ENCODE data around the gene FIBCD1. TPM values are rescaled to one million over a fixed set of nuclear protein-coding genes. Genes with fewer than 3 reads are reported as not detected.
A peak's percentile ranks its signal among the peaks of the same experiment; 100 is the strongest.

Gene FIBCD1
- total RNA-seq, 1 donor, result 0.27 TPM

DNA sequence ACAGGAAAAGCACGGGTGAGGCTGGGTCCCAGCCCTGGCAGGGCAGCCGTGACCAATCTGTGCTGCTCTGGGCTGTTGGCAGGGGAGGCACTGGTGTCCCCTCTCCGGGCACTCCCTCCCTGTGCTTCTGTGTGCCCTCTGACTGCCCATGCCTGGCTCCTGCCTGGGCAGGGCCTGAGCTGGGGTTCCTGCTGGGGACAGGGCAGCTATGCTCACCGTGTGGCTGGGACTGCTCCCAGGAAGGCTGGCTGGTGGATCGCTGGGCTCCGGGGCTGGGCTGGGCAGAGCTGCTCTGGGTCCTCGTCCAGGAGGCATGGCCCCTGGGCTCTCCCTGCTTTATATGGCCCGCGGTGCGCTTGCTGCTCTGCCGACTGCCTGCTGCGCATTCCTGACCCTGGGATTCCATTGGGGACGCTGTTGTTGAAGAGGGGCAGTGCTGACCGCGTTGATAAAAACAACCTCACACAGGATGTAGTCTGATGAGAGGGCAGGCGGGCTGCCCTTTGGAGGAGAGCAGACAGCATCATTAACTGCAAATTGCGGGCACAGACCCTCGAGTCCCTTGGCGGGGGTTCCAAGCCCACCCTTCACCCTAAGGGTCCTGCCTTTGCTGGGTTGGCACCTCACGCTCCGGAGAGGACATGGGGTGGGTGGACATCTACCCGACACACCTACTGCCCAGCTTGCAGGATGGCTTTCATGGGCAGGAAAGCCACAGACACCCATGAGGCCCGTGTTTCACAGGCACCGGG, 43.4 kb downstream of the FIBCD1 start:
- DNase-seq (ENCODE audit: low read depth), result no peak
- TF ChIP-seq, protein P1, sequence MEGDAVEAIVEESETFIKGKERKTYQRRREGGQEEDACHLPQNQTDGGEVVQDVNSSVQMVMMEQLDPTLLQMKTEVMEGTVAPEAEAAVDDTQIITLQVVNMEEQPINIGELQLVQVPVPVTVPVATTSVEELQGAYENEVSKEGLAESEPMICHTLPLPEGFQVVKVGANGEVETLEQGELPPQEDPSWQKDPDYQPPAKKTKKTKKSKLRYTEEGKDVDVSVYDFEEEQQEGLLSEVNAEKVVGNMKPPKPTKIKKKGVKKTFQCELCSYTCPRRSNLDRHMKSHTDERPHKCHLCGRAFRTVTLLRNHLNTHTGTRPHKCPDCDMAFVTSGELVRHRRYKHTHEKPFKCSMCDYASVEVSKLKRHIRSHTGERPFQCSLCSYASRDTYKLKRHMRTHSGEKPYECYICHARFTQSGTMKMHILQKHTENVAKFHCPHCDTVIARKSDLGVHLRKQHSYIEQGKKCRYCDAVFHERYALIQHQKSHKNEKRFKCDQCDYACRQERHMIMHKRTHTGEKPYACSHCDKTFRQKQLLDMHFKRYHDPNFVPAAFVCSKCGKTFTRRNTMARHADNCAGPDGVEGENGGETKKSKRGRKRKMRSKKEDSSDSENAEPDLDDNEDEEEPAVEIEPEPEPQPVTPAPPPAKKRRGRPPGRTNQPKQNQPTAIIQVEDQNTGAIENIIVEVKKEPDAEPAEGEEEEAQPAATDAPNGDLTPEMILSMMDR (IDR thresholded peaks at IDR 0.05; ENCODE audit: insufficient read depth, low read length), result no peak
- H3K4me3 ChIP-seq (ENCODE audit: low read depth, low read length), result no peak overlapping the region

DNA sequence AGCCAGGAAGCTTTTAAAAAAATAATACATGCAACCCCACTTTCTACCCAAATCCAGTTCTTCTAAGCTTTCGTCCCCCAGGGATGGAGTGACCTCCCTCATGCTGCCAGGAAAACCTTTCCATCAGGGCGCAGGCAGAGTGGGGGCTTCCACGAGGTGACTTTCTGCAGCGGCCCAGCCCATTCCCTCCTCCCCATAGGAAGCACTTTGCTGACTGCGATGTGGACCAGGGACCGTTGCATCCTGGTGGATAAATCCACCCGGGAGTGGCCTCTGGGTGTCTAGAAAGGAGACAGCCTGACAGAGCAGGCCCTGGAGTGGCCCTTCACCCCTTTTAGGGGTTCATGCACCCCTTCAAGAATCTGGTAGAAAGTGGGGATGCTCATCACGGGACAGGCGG, 44.0 kb downstream of the FIBCD1 start:
- no peak overlapping the region for H3K4me3 ChIP-seq (ENCODE audit: low read depth, low read length)
- DNase-seq (ENCODE audit: low read depth), result no peak
- TF ChIP-seq, protein P1 (IDR thresholded peaks at IDR 0.05; ENCODE audit: insufficient read depth, low read length), result no peak

DNA sequence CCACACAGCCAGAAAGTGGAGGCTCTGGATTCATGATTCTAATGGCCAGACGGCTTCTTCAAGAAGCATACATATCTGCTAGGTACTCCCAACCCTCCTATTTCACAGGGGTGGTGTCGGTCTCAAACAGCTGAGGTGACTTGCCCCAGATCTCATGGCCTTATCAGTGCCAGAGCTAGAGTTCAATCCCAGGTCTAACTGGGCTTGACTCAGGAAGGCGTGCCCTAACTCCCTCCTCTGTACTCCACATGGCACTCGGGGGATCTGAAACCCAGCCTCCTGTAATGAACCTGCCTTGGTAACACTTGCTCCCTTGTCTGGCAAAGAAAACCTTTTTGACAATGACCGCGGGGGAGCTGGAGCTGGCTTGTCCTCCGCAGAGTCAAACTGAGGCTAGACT, 44.5 kb downstream of the FIBCD1 start:
- peak; percentile 40 for DNase-seq (ENCODE audit: low read depth)
- no peak overlapping the region for H3K4me3 ChIP-seq (ENCODE audit: low read depth, low read length)
- TF ChIP-seq, protein P1 (IDR thresholded peaks at IDR 0.05; ENCODE audit: insufficient read depth, low read length), result no peak

DNA sequence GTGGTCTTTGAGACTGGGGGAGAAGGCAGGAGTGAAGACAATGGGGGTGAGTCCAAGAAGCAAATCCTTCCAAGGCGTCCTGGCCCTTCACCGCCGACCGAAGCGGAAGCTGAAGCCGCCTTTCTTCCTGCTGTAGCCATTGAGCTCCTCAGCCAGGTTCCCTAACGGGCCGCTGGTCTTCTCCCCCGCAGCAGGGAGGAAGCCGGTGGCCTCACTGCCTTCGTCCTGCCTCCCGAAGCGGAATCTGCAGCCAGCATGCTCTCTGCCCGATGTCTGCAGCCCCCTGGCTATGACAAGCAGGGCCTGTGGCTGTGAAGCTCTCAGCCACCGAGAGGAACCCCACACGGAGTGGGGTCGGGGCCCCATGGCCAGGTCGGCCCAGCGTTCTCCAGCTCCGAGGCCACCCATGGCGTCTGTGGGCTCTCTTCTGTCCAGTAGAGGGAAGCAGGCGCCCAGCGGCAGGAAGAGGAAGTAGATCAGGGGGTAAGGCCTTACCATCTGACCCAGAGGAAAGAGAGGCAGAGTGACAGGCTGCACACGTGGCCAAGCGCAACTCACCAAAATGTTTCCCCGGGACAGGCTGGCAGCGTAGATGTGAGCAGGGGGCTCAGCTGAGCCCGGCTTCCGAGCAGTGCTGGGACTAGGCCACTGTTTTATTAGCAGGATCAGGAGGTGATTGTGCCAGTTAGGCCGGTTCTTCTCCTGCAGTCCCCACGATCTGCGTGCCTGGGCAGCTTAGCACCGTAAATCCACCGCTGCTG, 45.5 kb downstream of the FIBCD1 start:
- H3K4me3 ChIP-seq (ENCODE audit: low read depth, low read length), result no peak overlapping the region
- TF ChIP-seq, protein P1 (IDR thresholded peaks at IDR 0.05; ENCODE audit: insufficient read depth, low read length), result no peak
- DNase-seq (ENCODE audit: low read depth), result no peak

DNA sequence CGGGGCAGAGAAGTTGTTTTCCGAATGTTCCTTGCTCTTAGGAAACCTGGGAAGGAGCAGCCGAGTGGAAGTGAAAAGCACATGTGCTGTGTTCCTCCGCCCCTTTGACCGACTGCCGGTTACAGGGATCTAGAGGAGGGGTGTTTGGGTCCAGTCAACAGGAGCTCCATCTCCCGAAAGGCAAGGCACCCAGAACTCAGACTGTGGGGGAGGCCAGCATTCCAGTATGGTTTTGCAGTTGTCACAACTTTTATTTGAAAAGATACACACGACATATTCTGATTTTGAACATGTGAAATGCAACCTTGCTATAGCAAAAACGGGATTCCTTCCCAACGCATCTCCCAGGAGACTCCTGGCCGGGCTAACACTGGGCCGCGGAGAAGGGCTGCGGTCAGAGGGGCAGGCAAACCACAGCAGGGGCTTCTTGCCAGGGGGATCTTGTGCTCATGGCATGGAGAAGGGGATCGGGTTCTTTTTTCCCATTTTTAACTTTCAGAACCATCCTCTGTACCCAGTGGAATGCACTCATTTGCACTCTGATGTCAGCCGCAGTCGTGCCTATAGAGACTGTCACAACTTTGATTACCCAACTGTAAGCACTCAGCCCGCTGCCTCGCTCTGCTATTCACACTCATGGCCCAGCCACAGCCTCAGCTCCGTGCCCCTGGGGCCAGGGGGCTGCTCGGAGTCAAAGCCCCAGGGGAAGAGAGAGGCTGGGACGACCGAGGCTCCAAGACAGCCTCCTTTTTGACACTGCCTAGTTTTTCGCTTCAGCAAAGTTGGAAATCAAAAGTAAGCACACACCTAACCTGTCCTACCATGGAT, 46.4 kb downstream of the FIBCD1 start:
- no peak overlapping the region for H3K4me3 ChIP-seq (ENCODE audit: low read depth, low read length)
- TF ChIP-seq, protein P1 (IDR thresholded peaks at IDR 0.05; ENCODE audit: insufficient read depth, low read length), result no peak

DNA sequence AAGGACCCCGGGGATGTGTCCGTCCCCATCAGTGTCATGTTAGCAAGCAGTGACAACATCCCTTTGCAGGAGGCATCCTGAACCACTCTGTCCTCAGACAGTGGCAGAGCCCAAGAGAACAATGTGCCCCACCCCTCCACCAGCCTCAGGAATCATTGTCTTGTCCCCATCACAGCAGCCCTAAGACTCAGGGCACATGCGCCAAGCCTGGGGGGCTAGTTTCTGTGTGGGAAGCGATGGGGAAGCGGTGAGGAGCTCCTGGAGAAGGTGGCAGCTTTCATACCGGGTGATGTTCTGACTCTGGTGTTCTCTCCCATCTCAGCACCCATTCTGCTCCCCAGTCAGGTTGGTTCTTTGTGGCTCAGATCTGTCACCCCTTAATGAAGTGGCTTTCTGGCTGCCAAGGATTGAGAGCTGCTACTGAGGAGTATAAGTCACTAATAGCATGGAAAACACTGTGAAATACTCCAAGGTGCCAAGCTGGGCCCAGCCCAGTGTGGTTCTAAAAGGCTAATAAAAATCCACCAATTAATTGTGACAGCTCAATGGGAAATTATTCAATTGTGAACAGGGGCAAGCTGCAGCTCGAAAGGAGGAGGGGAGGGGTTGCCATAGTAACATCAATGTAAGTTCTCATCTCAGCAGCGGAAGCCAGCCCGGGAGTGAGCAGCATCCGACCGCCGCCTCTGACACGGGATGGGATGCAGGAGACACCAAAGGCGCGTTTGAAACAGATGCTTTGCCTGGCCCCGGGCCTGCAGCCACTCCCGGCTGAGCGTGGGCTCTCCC, 47.2 kb downstream of the FIBCD1 start:
- TF ChIP-seq, protein P1 (IDR thresholded peaks at IDR 0.05; ENCODE audit: insufficient read depth, low read length), result no peak
- DNase-seq (ENCODE audit: low read depth), result no peak
- H3K4me3 ChIP-seq (ENCODE audit: low read depth, low read length), result no peak overlapping the region

More for the DNA sequence above, 46.4 kb downstream of the FIBCD1 start:
- no peak for DNase-seq (ENCODE audit: low read depth)
